Urinary bladder (tissue), 4 donors: ENCODE results near the gene ASIC4. TPM values are rescaled to one million over a fixed set of nuclear protein-coding genes. Genes with fewer than 3 reads are reported as not detected.

ENCODE experiments used
- DNase-seq: peaks from one replicate; pipeline ENCODE4 v3.0.0-alpha.2; 2015; ENCODE audit errors: extremely low spot score
- H3K27ac ChIP-seq: one replicate; pipeline ENCODE4 v1.5.1; 2013; ENCODE audit warnings: low read depth, mild to moderate bottlenecking, moderate library complexity
- H3K36me3 ChIP-seq: one replicate; pipeline ENCODE4 v1.6.1; 2013; ENCODE audit warnings: mild to moderate bottlenecking, moderate library complexity; ENCODE audit not compliant: insufficient read depth
- H3K4me1 ChIP-seq: one replicate; pipeline ENCODE4 v1.6.1; 2013; ENCODE audit warnings: mild to moderate bottlenecking, moderate library complexity; ENCODE audit not compliant: insufficient read depth
- H3K4me3 ChIP-seq: one replicate; pipeline ENCODE4 v1.5.1; 2013; ENCODE audit warnings: low read depth, low read length
- WGBS: extraction: QIAGEN DNeasy Blood & Tissue Kit; methylation state at CpG from one replicate; pipeline ENCODE4 v1.1.7; 2013; 5-methylcytosine and 5-hydroxymethylcytosine counted together
- polyA plus RNA-seq: library from polyadenylated mRNA; stranded (reverse); fragments of 200-250 nt; gene quantifications from one replicate; pipeline ENCODE4 v1.2.3, GENCODE V29; 2013
- small RNA-seq: library from RNA; depleted of rRNA; stranded (forward); fragments of <200 nt; gene quantifications from one replicate; pipeline ENCODE3, GENCODE V24; 2014
- total RNA-seq: library from RNA; depleted of rRNA; stranded (reverse); fragments of >200 nt; gene quantifications from one replicate; pipeline ENCODE4 v1.2.3, GENCODE V29; 2014
- donor health status: healthy with polysubstance abuse.
- donor health status: healthy.

Gene ASIC4
- total and polyA plus RNA-seq, 2 donors = 0.18 to 0.32 TPM

GRCh38 chr2:219578811-219579613 is 64.7 kb downstream of the ASIC4 start:
- 68% methylated on average over 8 of the region's 8 CpGs for WGBS
- no peak overlapping the region for H3K27ac ChIP-seq
- no peaks in the 10 kb centered on the region for H3K4me1 ChIP-seq
- H3K4me3 ChIP-seq = no peak overlapping the region
- H3K36me3 ChIP-seq = no peaks in the 10 kb centered on the region
- no peak for DNase-seq

- no peak overlapping the region for H3K4me3 ChIP-seq
- WGBS = 76% methylated on average over 2 of the region's 2 CpGs
- no peak overlapping the region for H3K27ac ChIP-seq
- DNase-seq = no peak
- H3K36me3 ChIP-seq = no peaks in the 10 kb centered on the region
- no peaks in the 10 kb centered on the region for H3K4me1 ChIP-seq
These were observed 67.1 kb downstream of the ASIC4 start for GRCh38 chr2:219581346-219581745.

Small RNA genes within 50 kb of the gene (small RNA-seq; reads per million reads assigned to genes)
- gene MIR3132 = not detected

Other genes with a start within 250 kb of the ASIC4 start
- 38.7 TPM for gene DNAJB2, start 235.1 kb upstream of the ASIC4 start, total RNA-seq
- 76.9 TPM for gene DNAJB2, start 235.1 kb upstream of the ASIC4 start, polyA plus RNA-seq
- 1.0 TPM for gene PTPRN, start 205.1 kb upstream of the ASIC4 start, total RNA-seq
- 2.1 TPM for gene PTPRN, start 205.1 kb upstream of the ASIC4 start, polyA plus RNA-seq
- gene RESP18, start 181.7 kb upstream of the ASIC4 start, total RNA-seq = not detected
- not detected for gene RESP18, start 181.7 kb upstream of the ASIC4 start, polyA plus RNA-seq
- 36.9 TPM for gene DNPEP, start 126.6 kb upstream of the ASIC4 start, total RNA-seq
- 96.8 TPM for gene DNPEP, start 126.6 kb upstream of the ASIC4 start, polyA plus RNA-seq
- gene DES, start 96.1 kb upstream of the ASIC4 start, total RNA-seq = 1,909 TPM
- gene DES, start 96.1 kb upstream of the ASIC4 start, polyA plus RNA-seq = 8,236 TPM
- gene SPEG, start 79.6 kb upstream of the ASIC4 start, total RNA-seq = 31.2 TPM
- 226 TPM for gene SPEG, start 79.6 kb upstream of the ASIC4 start, polyA plus RNA-seq
- 34.3 TPM for gene GMPPA, start 15.6 kb upstream of the ASIC4 start, total RNA-seq
- gene GMPPA, start 15.6 kb upstream of the ASIC4 start, polyA plus RNA-seq = 32.1 TPM
- 56.9 TPM for gene CHPF, start 29.3 kb downstream of the ASIC4 start, total RNA-seq
- 48.6 TPM for gene CHPF, start 29.3 kb downstream of the ASIC4 start, polyA plus RNA-seq
- gene TMEM198, start 29.5 kb downstream of the ASIC4 start, total RNA-seq = 2.0 TPM
- 6.0 TPM for gene TMEM198, start 29.5 kb downstream of the ASIC4 start, polyA plus RNA-seq
- 43.5 TPM for gene OBSL1, start 57.1 kb downstream of the ASIC4 start, total RNA-seq
- 67.9 TPM for gene OBSL1, start 57.1 kb downstream of the ASIC4 start, polyA plus RNA-seq
- not detected for gene INHA, start 57.8 kb downstream of the ASIC4 start, total RNA-seq
- 0.49 TPM for gene INHA, start 57.8 kb downstream of the ASIC4 start, polyA plus RNA-seq
- 19.8 TPM for gene STK11IP, start 83.4 kb downstream of the ASIC4 start, total RNA-seq
- 19.7 TPM for gene STK11IP, start 83.4 kb downstream of the ASIC4 start, polyA plus RNA-seq
- 1.3 TPM for gene SLC4A3, start 113.1 kb downstream of the ASIC4 start, total RNA-seq
- gene SLC4A3, start 113.1 kb downstream of the ASIC4 start, polyA plus RNA-seq = 2.6 TPM